Measurements from ENCODE around the gene KRT39.

KRT39 gene

DNA sequence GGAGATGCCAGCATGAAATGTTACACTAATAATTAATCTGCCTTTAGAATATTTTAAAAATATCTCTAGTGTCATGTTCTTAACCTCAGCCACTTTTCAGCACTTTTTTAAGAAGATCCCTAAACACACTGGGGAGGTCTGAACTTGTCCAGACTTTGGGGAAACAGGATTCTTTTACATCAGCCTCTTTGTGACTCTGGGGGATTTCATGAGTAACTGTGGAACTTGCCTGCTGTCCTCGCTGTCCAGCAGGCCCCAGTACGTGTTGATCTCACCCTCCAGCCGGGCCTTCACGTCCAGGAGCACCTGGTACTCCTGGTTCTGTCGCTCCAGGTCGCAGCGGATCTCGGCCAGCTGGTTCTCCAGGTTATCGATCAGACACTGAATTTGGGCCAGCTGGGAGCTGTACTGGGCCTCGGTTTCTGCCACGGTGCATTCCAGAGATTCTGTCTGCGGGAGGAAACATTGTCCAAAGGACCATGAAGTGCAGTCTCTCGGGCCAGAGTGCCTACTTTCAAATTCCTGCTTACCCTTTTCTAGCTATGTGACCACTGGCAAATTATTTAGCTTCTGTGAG, 11.9 kb upstream of the KRT39 start:
- DNase-seq, result no peak

DNA sequence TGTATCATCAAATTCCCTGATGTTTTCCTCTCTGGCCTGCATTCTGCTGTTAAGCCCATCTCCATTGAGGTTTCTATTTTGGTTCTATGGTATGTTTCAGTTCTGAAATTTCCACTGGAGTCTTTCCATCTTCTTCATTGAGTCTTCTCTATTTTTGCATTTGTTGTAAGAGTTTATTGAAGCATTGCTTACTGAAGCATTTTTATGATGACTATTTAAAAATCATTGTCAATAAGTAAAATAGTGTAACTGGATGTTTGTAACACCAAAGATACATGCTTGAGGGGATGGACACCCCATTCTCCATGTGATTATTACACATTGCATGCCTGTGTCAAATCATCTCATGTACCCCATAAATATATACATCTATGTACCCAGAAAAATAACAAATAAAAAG, 8.8 kb upstream of the KRT39 start:
- no peak for DNase-seq

- DNase-seq, result no peak
These were observed 7.6 kb upstream of the KRT39 start for GRCh38 chr17:40974366-40974765.

GRCh38 chr17:40967582-40967981, 834 bp upstream of the KRT39 start:
- no peak for DNase-seq

DNA sequence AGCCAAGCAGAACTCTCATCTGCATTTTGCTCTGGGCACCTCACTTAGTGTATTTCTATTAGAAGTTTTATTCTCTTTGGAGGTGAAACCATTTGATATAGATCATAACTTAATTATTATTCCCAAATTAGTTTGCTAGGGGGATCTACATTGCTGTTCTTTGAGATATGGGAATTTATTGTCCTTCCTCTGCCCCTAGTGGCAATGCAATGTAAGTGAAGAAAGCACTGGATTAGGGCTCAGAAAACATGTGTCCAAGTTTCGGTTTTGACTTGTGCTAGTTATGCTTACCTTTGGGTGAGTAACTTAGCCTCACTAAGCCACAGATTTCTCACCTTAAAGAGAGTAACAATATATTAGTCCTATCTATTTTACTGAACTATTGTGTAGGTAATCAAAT, 2.9 kb downstream of the KRT39 start:
- DNase-seq, result no peak

DNA sequence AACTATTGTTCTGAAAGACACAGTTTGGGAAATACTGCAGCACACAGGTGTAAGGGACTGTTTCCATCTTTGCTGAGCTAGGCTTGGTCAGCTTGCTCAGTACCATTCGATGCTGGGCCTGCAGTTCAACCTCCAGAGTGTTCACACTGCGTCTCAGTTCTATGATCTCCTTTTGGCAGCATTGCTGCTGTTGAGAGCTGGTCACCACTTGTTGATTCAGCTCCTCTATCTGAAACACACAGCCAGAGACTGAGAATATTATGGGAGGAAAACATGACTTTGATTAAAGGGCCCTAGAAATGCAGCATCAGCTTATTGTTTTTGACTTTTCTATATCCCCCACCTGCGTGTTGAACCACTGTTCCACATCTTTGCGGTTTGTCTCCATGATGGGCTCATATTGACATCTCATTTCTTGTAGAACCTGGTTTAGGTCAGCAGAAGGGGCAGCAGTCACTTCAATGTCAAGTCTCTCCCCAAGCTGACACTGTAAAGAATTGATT, 4.6 kb downstream of the KRT39 start:
- no peak for DNase-seq

- no peak for DNase-seq
These were observed 5.2 kb downstream of the KRT39 start for GRCh38 chr17:40961591-40961990.

- no peak for DNase-seq
These were observed 6.6 kb downstream of the KRT39 start for GRCh38 chr17:40960144-40960543.

DNA sequence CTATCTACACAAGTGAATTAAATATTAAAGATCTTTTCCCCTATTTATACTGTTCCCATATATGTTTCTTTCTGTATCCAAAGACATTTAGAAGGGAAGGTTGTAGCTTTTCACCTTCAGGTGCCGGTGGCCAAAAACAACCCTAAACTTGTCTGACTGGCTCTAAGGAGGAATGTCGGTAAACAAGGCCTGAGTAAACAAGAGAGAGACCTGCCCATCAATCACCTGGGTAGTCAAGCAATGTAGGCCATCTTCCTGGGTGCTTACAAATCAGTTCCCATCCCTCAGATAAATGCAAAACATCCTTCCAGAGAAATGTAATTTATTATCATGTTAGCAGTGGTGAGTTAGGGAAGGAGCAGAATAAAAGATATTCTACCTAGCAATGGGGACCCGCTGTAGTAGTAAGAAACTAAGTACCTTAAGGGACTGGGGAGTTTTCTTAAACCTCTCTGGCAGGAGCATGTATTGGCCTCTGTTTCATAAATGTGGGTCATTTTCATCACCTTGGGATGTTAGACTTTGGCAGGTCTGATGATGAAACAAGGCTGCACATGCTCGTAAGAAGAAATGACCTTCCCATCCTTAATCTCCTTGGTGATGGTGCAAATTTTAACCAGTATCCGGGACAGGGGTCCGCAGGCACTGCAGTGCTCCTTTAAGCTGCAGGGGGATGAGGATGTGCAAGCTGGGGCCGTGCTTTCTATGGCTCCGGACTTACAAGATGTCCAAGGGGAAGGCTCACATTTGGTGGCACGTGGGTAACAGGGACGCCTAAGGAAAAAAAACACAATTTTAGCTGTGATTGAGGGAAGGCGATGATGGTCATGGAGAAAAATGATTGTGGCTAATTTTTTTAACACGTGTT, 8.4 kb downstream of the KRT39 start:
- DNase-seq, result no peak

- DNase-seq, result no peak
These were observed 10.1 kb downstream of the KRT39 start for GRCh38 chr17:40956401-40957254.

DNA sequence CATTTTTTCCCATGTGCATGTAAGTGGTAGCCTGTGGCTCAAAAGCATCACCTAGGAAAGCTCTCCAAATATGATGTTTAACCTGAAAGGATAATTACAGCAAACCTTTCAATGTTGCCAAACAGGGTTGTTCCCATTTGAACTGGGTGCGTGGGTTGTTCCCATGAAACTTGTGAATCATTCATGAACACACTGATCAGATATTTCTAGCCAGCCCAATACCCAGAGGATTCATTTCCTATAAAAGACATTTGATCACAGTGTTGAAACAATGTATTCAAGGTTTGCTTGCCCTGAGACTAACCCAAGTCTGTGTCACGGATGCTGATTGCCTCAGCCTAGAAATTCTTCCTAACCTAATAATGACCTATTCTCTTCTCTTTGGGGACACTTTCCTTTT, 12.9 kb downstream of the KRT39 start:
- DNase-seq, result no peak

DNA sequence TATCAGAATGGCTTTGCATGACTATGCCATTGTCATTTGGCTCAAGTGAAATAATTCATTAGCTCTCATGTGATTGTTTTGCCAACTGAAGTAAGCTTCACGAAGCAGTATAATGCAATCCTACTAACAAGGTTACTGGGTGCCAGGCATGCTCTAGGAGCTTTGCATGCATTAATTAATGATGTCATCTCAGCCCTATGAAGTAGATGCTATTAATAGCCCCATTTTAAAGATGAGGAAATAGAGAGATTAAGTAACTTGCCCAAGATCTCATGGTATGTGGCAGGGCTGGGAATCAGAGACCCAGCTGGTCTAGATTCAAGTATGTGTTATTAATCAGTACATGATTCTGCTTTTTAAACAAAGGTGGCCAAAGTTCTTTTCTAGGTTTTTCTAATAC, 14.1 kb downstream of the KRT39 start:
- no peak for DNase-seq

- no peak for DNase-seq
These were observed 14.6 kb downstream of the KRT39 start for GRCh38 chr17:40952154-40952553.

DNA sequence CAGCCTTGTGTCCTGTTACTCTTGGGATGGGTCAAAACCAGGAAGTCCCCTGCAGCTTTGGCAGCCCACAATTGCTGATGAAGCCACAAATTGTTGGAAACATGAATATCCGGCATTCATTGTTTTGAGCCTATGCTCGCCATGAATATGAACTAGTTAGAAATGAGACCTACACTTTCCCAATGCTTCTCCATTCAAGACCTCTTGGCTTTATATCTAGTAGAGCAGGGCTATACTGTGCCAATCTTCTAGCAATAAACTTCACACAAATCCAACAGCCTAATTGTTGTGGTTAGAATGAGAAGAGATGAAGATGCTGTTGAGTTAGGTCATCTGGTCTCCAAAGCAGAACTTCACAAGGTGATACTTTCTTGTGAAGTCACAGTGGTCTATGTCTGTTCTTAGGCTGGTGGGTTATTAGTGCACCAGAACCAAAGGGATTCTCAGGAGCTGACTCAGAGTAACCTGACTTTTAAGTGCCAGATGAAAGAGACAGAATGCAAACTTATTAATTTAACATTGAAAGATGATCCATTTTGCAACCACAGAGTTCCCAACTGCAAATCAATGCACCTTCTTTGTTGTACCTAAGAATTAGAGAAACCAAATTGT, 15.6 kb downstream of the KRT39 start:
- no peak for DNase-seq

- DNase-seq, result no peak
These were observed 16.6 kb downstream of the KRT39 start for GRCh38 chr17:40950176-40950575.

DNA sequence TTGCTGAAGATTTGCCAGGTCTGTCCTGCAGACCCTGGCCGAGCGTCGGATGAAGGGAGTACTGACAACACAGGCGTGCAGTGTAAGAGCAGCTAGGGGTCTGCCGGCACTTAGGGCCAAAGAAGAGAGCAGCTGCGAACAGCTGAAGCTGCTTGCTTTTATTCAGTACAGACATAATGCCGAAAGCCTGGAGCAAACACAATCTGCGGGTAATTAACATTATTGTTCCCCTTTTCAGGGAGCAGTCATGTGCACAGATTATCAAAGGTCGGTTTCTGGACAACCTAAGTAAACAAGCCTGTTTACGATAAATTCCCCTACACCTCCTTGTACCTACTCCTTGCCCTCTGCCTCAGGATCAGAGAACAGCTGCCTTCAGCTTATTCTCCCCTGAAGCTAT, 17.3 kb downstream of the KRT39 start:
- no peak for DNase-seq

GRCh38 chr17:40947929-40948328, 18.8 kb downstream of the KRT39 start:
- DNase-seq, result no peak

- no peak for DNase-seq
These were observed 21.3 kb downstream of the KRT39 start for GRCh38 chr17:40945414-40945813.

GRCh38 chr17:40944531-40944930, 22.2 kb downstream of the KRT39 start:
- no peak for DNase-seq

DNA sequence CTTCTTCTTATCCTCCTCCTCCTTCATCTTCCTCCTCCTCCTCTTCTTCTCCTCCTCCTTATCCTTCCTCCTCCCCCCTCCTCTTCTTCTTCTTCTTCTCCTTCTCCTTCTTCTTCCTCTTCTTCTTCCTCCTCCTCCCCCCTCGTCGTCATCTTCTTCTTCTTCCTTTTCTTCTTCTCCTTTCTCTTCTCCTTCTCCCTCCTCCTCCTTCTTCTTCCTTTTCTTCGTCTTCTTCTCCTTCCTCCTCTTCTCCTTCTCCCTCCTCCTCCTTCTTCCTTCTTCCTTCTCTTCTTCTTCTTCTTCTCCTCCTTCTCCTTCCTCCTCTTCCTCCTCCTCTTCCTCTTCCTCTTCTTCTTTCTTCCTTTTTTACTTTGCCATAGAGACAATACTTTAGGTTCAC, 24.2 kb downstream of the KRT39 start:
- no peak for DNase-seq

GRCh38 chr17:40940266-40940665, 26.5 kb downstream of the KRT39 start:
- DNase-seq, result no peak

DNA sequence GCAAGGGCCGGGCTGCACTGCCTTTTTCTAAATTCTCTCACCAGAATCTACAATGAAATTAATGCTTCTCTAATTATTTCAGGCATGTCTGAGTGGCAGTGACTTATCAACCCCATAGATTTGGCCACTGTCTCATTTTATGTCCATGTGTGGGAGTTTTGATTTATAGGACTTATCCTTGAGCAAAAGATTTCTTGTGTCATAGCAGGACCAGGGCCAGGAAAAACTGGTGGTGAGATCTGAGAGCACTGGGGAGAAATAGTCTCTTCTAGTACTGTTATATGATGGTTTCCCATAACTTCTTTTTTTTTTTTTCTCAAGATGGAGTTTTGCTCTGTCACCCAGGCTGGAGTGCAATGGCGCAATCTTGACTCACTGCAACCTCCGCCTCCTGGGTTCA, 27.8 kb downstream of the KRT39 start:
- DNase-seq, result no peak

DNA sequence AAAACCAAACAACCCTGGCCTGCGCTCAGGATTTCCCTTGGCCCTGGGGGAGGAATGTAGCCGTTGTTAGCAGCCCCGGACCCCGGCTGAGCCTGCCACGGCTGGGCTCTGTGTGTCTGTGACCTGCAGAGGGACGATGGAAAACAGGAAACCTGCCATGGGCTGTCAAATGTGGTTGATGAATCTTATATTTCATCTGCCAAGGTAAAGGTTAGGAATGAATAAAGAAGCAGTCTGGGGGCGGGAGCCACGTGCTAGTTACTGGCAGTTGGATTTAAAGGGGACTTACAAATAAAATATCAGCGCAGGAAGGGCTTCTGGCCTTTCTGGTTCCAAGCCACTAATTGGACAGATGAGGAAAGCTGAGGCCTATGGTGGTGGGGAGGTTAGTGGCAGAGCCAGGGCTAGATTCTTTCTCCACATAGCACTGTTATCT, 29.3 kb downstream of the KRT39 start, which contains the start of gene KRT23:
TSS of gene KRT23 (minus strand) at position 263 of the 436 bp plus-strand sequence. CDS start 1,043 bp downstream, outside the sequence.
- no peak for DNase-seq
